Neural cell (in vitro differentiated cells): ENCODE measurements around the gene NSMF. TPM values are rescaled to one million over a fixed set of nuclear protein-coding genes. Genes with fewer than 3 reads are reported as not detected.

ENCODE experiments used
- H2AFZ ChIP-seq: fragments of 200-600, 300-800 bp; sonication (generic), shearing (Covaris generic); 2 replicates; pipeline ENCODE4 v1.6.0; 2014; ENCODE audit warnings: low read depth, mild to moderate bottlenecking, antibody characterized with exemption, low read length, moderate library complexity
- H3F3A ChIP-seq: fragments of 200-600 bp; shearing (Covaris generic); 2 replicates; pipeline ENCODE4 v1.6.1; 2016; ENCODE audit warnings: mild to moderate bottlenecking, moderate library complexity, mixed read lengths, antibody characterized with exemption, low read length; ENCODE audit not compliant: insufficient read depth, poor library complexity, severe bottlenecking
- H3K27ac ChIP-seq: fragments of 200-600, 300-800 bp; sonication (generic), shearing (Covaris generic); 2 replicates; pipeline ENCODE4 v1.5.1; 2014; ENCODE audit warnings: mild to moderate bottlenecking, low read length, moderate library complexity
- H3K27me3 ChIP-seq: fragments of 300-800, 200-600 bp; sonication (generic), shearing (Covaris generic); 2 replicates; pipeline ENCODE4 v1.6.0; 2014; ENCODE audit warnings: mild to moderate bottlenecking, low read depth, low read length, moderate library complexity; ENCODE audit not compliant: insufficient read depth
- H3K36me3 ChIP-seq: fragments of 300-800, 200-600 bp; sonication (generic), shearing (Covaris generic); 2 replicates; pipeline ENCODE4 v1.5.1; 2014; ENCODE audit warnings: mild to moderate bottlenecking, antibody characterized with exemption, low read length, moderate library complexity; ENCODE audit not compliant: insufficient read depth
- H3K4me2 ChIP-seq: fragments of 300-800, 200-600 bp; sonication (generic), shearing (Covaris generic); 2 replicates; pipeline ENCODE4 v1.6.0; 2014; ENCODE audit warnings: mild to moderate bottlenecking, low read length
- H3K4me3 ChIP-seq: fragments of 300-800, 200-600 bp; sonication (generic), shearing (Covaris generic); 2 replicates; pipeline ENCODE4 v1.5.1; 2014; ENCODE audit warnings: mild to moderate bottlenecking, low read length, moderate library complexity
- H3K79me2 ChIP-seq: fragments of 200-600 bp; shearing (Covaris generic); replicated peaks from 2 replicates; pipeline ENCODE4 v1.6.0; 2014; ENCODE audit warnings: mild to moderate bottlenecking, low read length, moderate library complexity; ENCODE audit not compliant: insufficient read depth
- H3K9ac ChIP-seq: fragments of 300-800, 200-600 bp; sonication (generic), shearing (Covaris generic); 2 replicates; pipeline ENCODE4 v1.6.1; 2016; ENCODE audit warnings: mild to moderate bottlenecking, low read length, mixed read lengths
- H3K9me2 ChIP-seq: fragments of 200-600 bp; shearing (Covaris generic); 2 replicates; pipeline ENCODE4 v1.6.1; 2016; ENCODE audit warnings: mild to moderate bottlenecking, low read length, mixed read lengths; ENCODE audit not compliant: insufficient read depth
- H3K9me3 ChIP-seq: fragments of 200-600, 300-800 bp; sonication (generic), shearing (Covaris generic); 2 replicates; pipeline ENCODE4 v1.6.1; 2016; ENCODE audit warnings: mild to moderate bottlenecking, mixed run types, low read length, moderate library complexity, mixed read lengths
- H4K20me1 ChIP-seq: fragments of 200-600 bp; shearing (Covaris generic); 2 replicates; pipeline ENCODE4 v1.6.1; 2016; ENCODE audit warnings: mild to moderate bottlenecking, mixed run types; ENCODE audit not compliant: insufficient read depth
- EP300 ChIP-seq: fragments of 450-650 bp; conservative IDR thresholded peaks from 2 replicates; pipeline ENCODE4 v1.6.1; 2014; ENCODE audit warnings: antibody characterized with exemption, mild to moderate bottlenecking, moderate library complexity; ENCODE audit not compliant: poor library complexity, severe bottlenecking
- EZH2 ChIP-seq: fragments of 200-600, 300-800 bp; shearing (Covaris generic), sonication (generic); IDR thresholded peaks from 2 replicates; pipeline ENCODE4 v1.6.1; 2014; ENCODE audit warnings: antibody characterized with exemption, low read length, borderline replicate concordance, mild to moderate bottlenecking; ENCODE audit not compliant: insufficient read depth, poor library complexity, severe bottlenecking
- MXI1 ChIP-seq: fragments of 450-650 bp; conservative IDR thresholded peaks from 2 replicates; pipeline ENCODE4 v1.6.1; 2014; ENCODE audit warnings: antibody characterized with exemption, mild to moderate bottlenecking; ENCODE audit not compliant: poor library complexity, severe bottlenecking
- POLR2AphosphoS5 ChIP-seq: IDR thresholded peaks from 2 replicates; pipeline ENCODE4 v1.6.1; 2012
- RAD21 ChIP-seq: fragments of 450-650 bp; conservative IDR thresholded peaks from 2 replicates; pipeline ENCODE4 v1.6.1; 2014; ENCODE audit warnings: antibody characterized with exemption, mild to moderate bottlenecking, moderate library complexity
- SMC3 ChIP-seq: fragments of 450-650 bp; conservative IDR thresholded peaks from 2 replicates; pipeline ENCODE4 v1.6.1; 2014; ENCODE audit warnings: antibody characterized with exemption, mild to moderate bottlenecking, moderate library complexity; ENCODE audit not compliant: poor library complexity
- TAF1 ChIP-seq: IDR thresholded peaks from 2 replicates; pipeline ENCODE4 v1.6.1; 2012; ENCODE audit warnings: low read depth
- polyA plus RNA-seq: library from polyadenylated mRNA; depleted of rRNA; stranded (reverse); fragments of >200 nt; gene quantifications from 2 replicates; pipeline ENCODE4 v1.2.3, GENCODE V29; 2014
- TF ChIP-seq, protein P1 (sequence below): IDR thresholded peaks from 2 replicates; pipeline ENCODE4 v1.6.1; 2012; ENCODE audit warnings: borderline replicate concordance
- TF ChIP-seq, protein P2 (sequence below): fragments of 450-650 bp; IDR thresholded peaks from 2 replicates; pipeline ENCODE4 v1.5.1; 2014; ENCODE audit warnings: antibody characterized with exemption, mild to moderate bottlenecking, moderate library complexity; ENCODE audit not compliant: poor library complexity, severe bottlenecking

The NSMF gene
- polyA plus RNA-seq, 1 donor from 2014 or later, result 51.2 TPM

GRCh38 chr9:137409515-137409914 lies 49.6 kb downstream of the NSMF start:
- Histone ChIP-seq H3F3A (no peaks in the 10 kb centered on the region), H4K20me1 (no peaks in the 10 kb centered on the region), H3K9me3 (no peaks in the 10 kb centered on the region), H3K27ac (no peak overlapping the region), H3K4me3 (no peak overlapping the region), H2AFZ (no peak overlapping the region), H3K36me3 (no peaks in the 10 kb centered on the region), H3K79me2 (no peaks in the 10 kb centered on the region), H3K4me2 (no peak overlapping the region), H3K9ac (no peak overlapping the region), H3K9me2 (no peaks in the 10 kb centered on the region), H3K27me3 (no peaks in the 10 kb centered on the region)
- TF ChIP-seq SMC3 (no peak), TAF1 (no peak), RAD21 (no peak), MXI1 (no peak), EZH2 (no peak), POLR2AphosphoS5 (no peak), EP300 (no peak)
- TF ChIP-seq, protein P1, sequence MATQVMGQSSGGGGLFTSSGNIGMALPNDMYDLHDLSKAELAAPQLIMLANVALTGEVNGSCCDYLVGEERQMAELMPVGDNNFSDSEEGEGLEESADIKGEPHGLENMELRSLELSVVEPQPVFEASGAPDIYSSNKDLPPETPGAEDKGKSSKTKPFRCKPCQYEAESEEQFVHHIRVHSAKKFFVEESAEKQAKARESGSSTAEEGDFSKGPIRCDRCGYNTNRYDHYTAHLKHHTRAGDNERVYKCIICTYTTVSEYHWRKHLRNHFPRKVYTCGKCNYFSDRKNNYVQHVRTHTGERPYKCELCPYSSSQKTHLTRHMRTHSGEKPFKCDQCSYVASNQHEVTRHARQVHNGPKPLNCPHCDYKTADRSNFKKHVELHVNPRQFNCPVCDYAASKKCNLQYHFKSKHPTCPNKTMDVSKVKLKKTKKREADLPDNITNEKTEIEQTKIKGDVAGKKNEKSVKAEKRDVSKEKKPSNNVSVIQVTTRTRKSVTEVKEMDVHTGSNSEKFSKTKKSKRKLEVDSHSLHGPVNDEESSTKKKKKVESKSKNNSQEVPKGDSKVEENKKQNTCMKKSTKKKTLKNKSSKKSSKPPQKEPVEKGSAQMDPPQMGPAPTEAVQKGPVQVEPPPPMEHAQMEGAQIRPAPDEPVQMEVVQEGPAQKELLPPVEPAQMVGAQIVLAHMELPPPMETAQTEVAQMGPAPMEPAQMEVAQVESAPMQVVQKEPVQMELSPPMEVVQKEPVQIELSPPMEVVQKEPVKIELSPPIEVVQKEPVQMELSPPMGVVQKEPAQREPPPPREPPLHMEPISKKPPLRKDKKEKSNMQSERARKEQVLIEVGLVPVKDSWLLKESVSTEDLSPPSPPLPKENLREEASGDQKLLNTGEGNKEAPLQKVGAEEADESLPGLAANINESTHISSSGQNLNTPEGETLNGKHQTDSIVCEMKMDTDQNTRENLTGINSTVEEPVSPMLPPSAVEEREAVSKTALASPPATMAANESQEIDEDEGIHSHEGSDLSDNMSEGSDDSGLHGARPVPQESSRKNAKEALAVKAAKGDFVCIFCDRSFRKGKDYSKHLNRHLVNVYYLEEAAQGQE, result no peak
- TF ChIP-seq, protein P2, sequence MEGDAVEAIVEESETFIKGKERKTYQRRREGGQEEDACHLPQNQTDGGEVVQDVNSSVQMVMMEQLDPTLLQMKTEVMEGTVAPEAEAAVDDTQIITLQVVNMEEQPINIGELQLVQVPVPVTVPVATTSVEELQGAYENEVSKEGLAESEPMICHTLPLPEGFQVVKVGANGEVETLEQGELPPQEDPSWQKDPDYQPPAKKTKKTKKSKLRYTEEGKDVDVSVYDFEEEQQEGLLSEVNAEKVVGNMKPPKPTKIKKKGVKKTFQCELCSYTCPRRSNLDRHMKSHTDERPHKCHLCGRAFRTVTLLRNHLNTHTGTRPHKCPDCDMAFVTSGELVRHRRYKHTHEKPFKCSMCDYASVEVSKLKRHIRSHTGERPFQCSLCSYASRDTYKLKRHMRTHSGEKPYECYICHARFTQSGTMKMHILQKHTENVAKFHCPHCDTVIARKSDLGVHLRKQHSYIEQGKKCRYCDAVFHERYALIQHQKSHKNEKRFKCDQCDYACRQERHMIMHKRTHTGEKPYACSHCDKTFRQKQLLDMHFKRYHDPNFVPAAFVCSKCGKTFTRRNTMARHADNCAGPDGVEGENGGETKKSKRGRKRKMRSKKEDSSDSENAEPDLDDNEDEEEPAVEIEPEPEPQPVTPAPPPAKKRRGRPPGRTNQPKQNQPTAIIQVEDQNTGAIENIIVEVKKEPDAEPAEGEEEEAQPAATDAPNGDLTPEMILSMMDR, result no peak

- H3K27ac ChIP-seq, result no peak overlapping the region
- TF ChIP-seq MXI1, result no peak
- TF ChIP-seq TAF1, result no peak
- no peak for TF ChIP-seq POLR2AphosphoS5
- TF ChIP-seq, protein P1, result no peak
- H4K20me1 ChIP-seq, result no peaks in the 10 kb centered on the region
- H3K4me3 ChIP-seq, result no peak overlapping the region
- no peaks in the 10 kb centered on the region for H3K36me3 ChIP-seq
- H3F3A ChIP-seq, result no peaks in the 10 kb centered on the region
- no peaks in the 10 kb centered on the region for H3K79me2 ChIP-seq
- H3K27me3 ChIP-seq, result no peaks in the 10 kb centered on the region
- H3K4me2 ChIP-seq, result no peak overlapping the region
- H2AFZ ChIP-seq, result no peak overlapping the region
- H3K9ac ChIP-seq, result no peak overlapping the region
- no peaks in the 10 kb centered on the region for H3K9me3 ChIP-seq
- no peaks in the 10 kb centered on the region for H3K9me2 ChIP-seq
Measured at GRCh38 chr9:137408651-137409405, 50.3 kb downstream of the NSMF start.
